Femur (tissue), 1 donor: Measurements from ENCODE around the gene KCNA1.

ENCODE experiments used
- DNase-seq: peaks from one replicate; pipeline ENCODE4 v3.0.0-alpha.2; 2017

Gene KCNA1

DNA sequence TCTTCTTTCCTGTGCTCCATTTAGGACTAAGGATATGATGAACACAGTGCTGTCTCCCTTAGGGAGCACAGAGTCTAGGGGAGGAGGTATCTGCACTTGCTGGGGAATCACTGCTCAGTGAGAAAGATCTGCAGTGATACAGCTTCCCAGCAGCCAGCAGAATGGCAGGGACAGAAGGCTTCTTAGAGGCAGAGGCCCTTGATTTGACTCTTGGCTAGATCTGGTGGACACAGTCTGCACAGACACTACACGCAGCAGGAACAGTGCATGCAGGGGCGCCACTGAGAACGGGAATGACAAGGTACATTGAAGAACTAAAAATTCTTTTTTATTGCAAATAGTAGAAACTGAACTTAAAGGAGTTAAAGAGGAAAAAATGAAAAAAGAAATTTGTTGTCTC is 51.6 kb downstream of the KCNA1 start:
- DNase-seq = no peak

DNA sequence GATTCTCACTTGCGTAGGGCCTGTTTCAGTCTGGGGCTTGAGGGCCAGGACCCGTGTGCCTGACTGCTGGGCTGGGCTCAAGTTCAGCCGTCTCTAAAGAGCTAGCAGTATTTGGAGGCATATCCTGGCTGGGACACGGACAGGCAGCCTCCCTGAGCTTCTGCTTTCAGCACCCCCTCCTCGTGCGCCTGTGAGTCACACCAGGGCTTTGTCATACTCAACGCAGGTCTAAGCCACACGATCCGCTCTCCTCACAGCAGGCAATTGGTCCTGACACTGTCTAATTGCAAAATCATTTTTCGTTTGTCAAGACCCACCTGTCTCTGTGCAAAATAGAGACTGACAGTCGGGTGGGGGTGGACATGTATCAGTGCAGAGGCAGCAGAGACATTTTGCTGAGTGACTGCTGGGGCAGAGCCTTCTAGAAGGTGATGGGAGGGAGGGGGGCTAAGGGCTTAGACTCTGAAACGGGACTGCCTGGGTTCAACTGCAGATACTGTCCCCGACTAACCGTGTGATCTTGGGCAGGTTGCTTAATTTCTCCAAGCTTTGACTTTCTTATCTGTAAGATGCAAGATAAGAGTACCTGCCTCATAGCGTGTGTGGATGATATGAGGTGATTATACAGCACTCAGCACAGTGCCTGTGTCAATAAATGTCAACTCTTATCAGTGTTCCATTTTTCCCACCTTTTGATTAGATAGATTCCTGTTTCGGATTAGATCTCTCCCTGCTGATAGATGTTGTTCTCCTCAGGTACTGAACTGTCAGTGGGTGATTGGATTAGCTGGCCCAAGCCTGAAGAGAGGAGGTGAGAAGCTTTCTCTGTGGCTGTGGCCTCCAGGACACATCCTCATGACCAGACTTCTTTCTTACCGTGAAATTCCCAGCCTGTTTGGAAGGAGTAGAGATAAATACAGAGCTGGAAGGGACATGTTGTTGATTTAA is 53.1 kb downstream of the KCNA1 start:
- DNase-seq = no peak
